NCI-H524 (cell line): ENCODE measurements around the gene CCDC171.

ENCODE experiments used
- DNase-seq, 2 experiments: peaks; one replicate each; lab custom pipeline; 2025; lab: John Stamatoyannopoulos, UW

CCDC171 gene

GRCh38 chr9:16000811-16001210, 448.0 kb downstream of the CCDC171 start:
- DNase-seq: no peak

GRCh38 chr9:16001856-16002255, 449.0 kb downstream of the CCDC171 start:
- no peak for DNase-seq

- no peak for DNase-seq
These were observed 450.0 kb downstream of the CCDC171 start for GRCh38 chr9:16002816-16003215.

GRCh38 chr9:16003785-16004184, 450.9 kb downstream of the CCDC171 start:
- no peak for DNase-seq

- no peak for DNase-seq
These were observed 451.8 kb downstream of the CCDC171 start for GRCh38 chr9:16004613-16005012.

GRCh38 chr9:16010221-16010620, 457.4 kb downstream of the CCDC171 start:
- DNase-seq: no peak

GRCh38 chr9:16012621-16013020, 459.8 kb downstream of the CCDC171 start:
- no peak for DNase-seq

- DNase-seq: no peak
These were observed 460.5 kb downstream of the CCDC171 start for GRCh38 chr9:16013366-16013765.

GRCh38 chr9:16013826-16014225, 461.0 kb downstream of the CCDC171 start:
- no peak for DNase-seq

GRCh38 chr9:16022228-16022627, 469.4 kb downstream of the CCDC171 start:
- DNase-seq: no peak

GRCh38 chr9:16023446-16023845, 470.6 kb downstream of the CCDC171 start:
- DNase-seq: no peak
